Prostate gland (tissue), 2 donors: Measurements from ENCODE around the gene ADIPOR2. TPM values are rescaled to one million over a fixed set of nuclear protein-coding genes. Genes with fewer than 3 reads are reported as not detected.
"Not testable (repeated sequence)": the region's sequence is repeated elsewhere in the genome, so short reads cannot be mapped to it uniquely, and the experiment has no call there.

Experiments
- DNase-seq: peaks from one replicate; pipeline ENCODE4 v3.0.0-alpha.2; 2019; ENCODE audit warnings: low spot score
- H3K27ac ChIP-seq, 2 donors: fragments of 200-600 bp; sonication (generic); 2 replicates each; pipeline ENCODE4 v1.5.1; 2017 to 2019
- H3K27me3 ChIP-seq: fragments of 200-600 bp; sonication (generic); replicated peaks from 2 replicates; pipeline ENCODE4 v1.5.1; 2019; ENCODE audit not compliant: insufficient read depth
- H3K36me3 ChIP-seq, 2 donors: fragments of 200-600 bp; sonication (generic); 1 replicate in 1 of 2; 2 replicates in 1 of 2; pipeline versions ENCODE4 v1.5.1 to v1.8.1; 2017 to 2019
- H3K4me1 ChIP-seq: fragments of 200-600 bp; sonication (generic); replicated peaks from 2 replicates; pipeline ENCODE4 v1.5.1; 2019
- H3K4me3 ChIP-seq, 2 donors: fragments of 200-600 bp; sonication (generic); 2 replicates each; pipeline ENCODE4 v1.5.1; 2017 to 2019
- H3K9me3 ChIP-seq: fragments of 200-600 bp; sonication (generic); 2 replicates; pipeline ENCODE4 v1.5.1; 2017
- CTCF ChIP-seq, 4 experiments: fragments of 200-600 bp in 2 of 4; fragments of 450-650 bp in 2 of 4; sonication (generic) in 2 of 4; IDR thresholded peaks; 1 replicate in 3 of 4; 2 replicates in 1 of 4; pipeline ENCODE4 v1.5.1; 2016 to 2019; ENCODE audit warnings: antibody characterized with exemption in 4 of 4, mild to moderate bottlenecking in 2 of 4, moderate library complexity in 2 of 4
- POLR2A ChIP-seq: fragments of 450-650 bp; IDR thresholded peaks from one replicate; pipeline ENCODE4 v1.6.1; 2016; ENCODE audit warnings: antibody characterized with exemption, mild to moderate bottlenecking
- POLR2AphosphoS5 ChIP-seq: sonication (generic); formaldehyde crosslinking; IDR thresholded peaks from one replicate; pipeline ENCODE4 v1.6.1; 2017; ENCODE audit warnings: antibody characterized with exemption
- WGBS: methylation state at CpG from one replicate; pipeline ENCODE4 v1.1.5; 2018; 5-methylcytosine and 5-hydroxymethylcytosine counted together
- intact Hi-C: fragments of 100-400 bp; cut with DNase I; formaldehyde crosslinking; loops from one replicate; pipeline ENCODE4 v1.14.2; 2022
- total RNA-seq, 2 donors: library from RNA; depleted of rRNA; stranded (reverse); fragments of >200 nt; gene quantifications; one replicate each; pipeline ENCODE4 v1.1.0, GENCODE V29; 2016

Gene ADIPOR2
- total RNA-seq, 2 donors from 2014 or later: 23.7 to 46.2 TPM

- 96% methylated on average over 1 of the region's 1 CpG for WGBS
- no peak overlapping the region for H3K4me3 ChIP-seq
- no peaks in the 10 kb centered on the region for H3K27me3 ChIP-seq
- intact Hi-C loops: no loop called here
- DNase-seq: no peak
- no peaks in the 10 kb centered on the region for H3K4me1 ChIP-seq
- no peaks in the 10 kb centered on the region for H3K9me3 ChIP-seq
- no peak overlapping the region for H3K27ac ChIP-seq
- TF ChIP-seq POLR2AphosphoS5 (no peak), CTCF (IDR thresholded peaks at IDR 0.05) (no peak), POLR2A (no peak)
- H3K36me3 ChIP-seq: no peaks in the 10 kb centered on the region
Measured at GRCh38 chr12:1707051-1707450, 16.2 kb downstream of the ADIPOR2 start.

GRCh38 chr12:1709968-1710367 is 19.1 kb downstream of the ADIPOR2 start:
- H3K27me3 ChIP-seq, H3K36me3 ChIP-seq, H3K4me1 ChIP-seq, H3K4me3 ChIP-seq, intact Hi-C loops, H3K9me3 ChIP-seq, H3K27ac ChIP-seq, DNase-seq: not testable (repeated sequence)
- 96% methylated on average over 5 of the region's 5 CpGs for WGBS

- H3K9me3 ChIP-seq, H3K27ac ChIP-seq, H3K4me1 ChIP-seq, H3K27me3 ChIP-seq, H3K36me3 ChIP-seq, H3K4me3 ChIP-seq, intact Hi-C loops, DNase-seq: not testable (repeated sequence)
- 94% methylated on average over 8 of the region's 8 CpGs for WGBS
Measured at GRCh38 chr12:1710870-1711269, 20.0 kb downstream of the ADIPOR2 start.

GRCh38 chr12:1711536-1712211 is 20.8 kb downstream of the ADIPOR2 start:
- intact Hi-C loops, H3K9me3 ChIP-seq, H3K4me3 ChIP-seq, DNase-seq, H3K4me1 ChIP-seq, H3K36me3 ChIP-seq, H3K27ac ChIP-seq, H3K27me3 ChIP-seq: not testable (repeated sequence)
- 45% methylated on average over 3 of the region's 3 CpGs for WGBS

- H3K27me3 ChIP-seq, H3K9me3 ChIP-seq, H3K4me3 ChIP-seq, H3K36me3 ChIP-seq, H3K4me1 ChIP-seq, DNase-seq, H3K27ac ChIP-seq, intact Hi-C loops: not testable (repeated sequence)
- over 99% methylated on average over 5 of the region's 5 CpGs for WGBS
Measured at GRCh38 chr12:1712305-1712704, 21.4 kb downstream of the ADIPOR2 start.

- H3K36me3 ChIP-seq, H3K9me3 ChIP-seq, H3K27ac ChIP-seq, intact Hi-C loops, DNase-seq, H3K4me1 ChIP-seq, H3K4me3 ChIP-seq, H3K27me3 ChIP-seq: not testable (repeated sequence)
- 91% methylated on average over 5 of the region's 5 CpGs for WGBS
Measured at GRCh38 chr12:1712852-1713251, 22.0 kb downstream of the ADIPOR2 start.

- H3K27ac ChIP-seq, H3K4me3 ChIP-seq, DNase-seq, H3K36me3 ChIP-seq, intact Hi-C loops, H3K27me3 ChIP-seq, H3K9me3 ChIP-seq, H3K4me1 ChIP-seq: not testable (repeated sequence)
- WGBS: 90% methylated on average over 14 of the region's 14 CpGs
Measured at GRCh38 chr12:1713783-1714348, 23.0 kb downstream of the ADIPOR2 start.

- H3K36me3 ChIP-seq, H3K4me1 ChIP-seq, H3K27ac ChIP-seq, H3K9me3 ChIP-seq, DNase-seq, H3K27me3 ChIP-seq, H3K4me3 ChIP-seq, intact Hi-C loops: not testable (repeated sequence)
- WGBS: 98% methylated on average over 8 of the region's 8 CpGs
Measured at GRCh38 chr12:1715459-1715858, 24.6 kb downstream of the ADIPOR2 start.
